Activated CD8-positive, alpha-beta memory T cell treated with anti-CD3 and anti-CD28 coated beads, Interleukin-2, amount 50 U/mL, for 48 hours (primary cell): ENCODE measurements around the gene MOV10.

Source experiments
- DNase-seq: peaks from one replicate; pipeline ENCODE4 v3.0.0-alpha.2; 2020

Gene MOV10

GRCh38 chr1:112743174-112744008, 68.9 kb downstream of the MOV10 start:
- no peak for DNase-seq

GRCh38 chr1:112744009-112744578, 69.6 kb downstream of the MOV10 start:
- DNase-seq = peak; percentile 53

- no peak for DNase-seq
Observed at GRCh38 chr1:112748396-112748795, 73.9 kb downstream of the MOV10 start.
